ENCODE measurements around the gene VAMP2. TPM values are rescaled to one million over a fixed set of nuclear protein-coding genes. Genes with fewer than 3 reads are reported as not detected.

VAMP2 gene
- total and polyA plus RNA-seq, 9 of the 15 experiments (the other 6 are each of a cell fraction or from before 2014, with no cell fraction given): 2.3 to 31.8 (median 6.0) TPM

DNA sequence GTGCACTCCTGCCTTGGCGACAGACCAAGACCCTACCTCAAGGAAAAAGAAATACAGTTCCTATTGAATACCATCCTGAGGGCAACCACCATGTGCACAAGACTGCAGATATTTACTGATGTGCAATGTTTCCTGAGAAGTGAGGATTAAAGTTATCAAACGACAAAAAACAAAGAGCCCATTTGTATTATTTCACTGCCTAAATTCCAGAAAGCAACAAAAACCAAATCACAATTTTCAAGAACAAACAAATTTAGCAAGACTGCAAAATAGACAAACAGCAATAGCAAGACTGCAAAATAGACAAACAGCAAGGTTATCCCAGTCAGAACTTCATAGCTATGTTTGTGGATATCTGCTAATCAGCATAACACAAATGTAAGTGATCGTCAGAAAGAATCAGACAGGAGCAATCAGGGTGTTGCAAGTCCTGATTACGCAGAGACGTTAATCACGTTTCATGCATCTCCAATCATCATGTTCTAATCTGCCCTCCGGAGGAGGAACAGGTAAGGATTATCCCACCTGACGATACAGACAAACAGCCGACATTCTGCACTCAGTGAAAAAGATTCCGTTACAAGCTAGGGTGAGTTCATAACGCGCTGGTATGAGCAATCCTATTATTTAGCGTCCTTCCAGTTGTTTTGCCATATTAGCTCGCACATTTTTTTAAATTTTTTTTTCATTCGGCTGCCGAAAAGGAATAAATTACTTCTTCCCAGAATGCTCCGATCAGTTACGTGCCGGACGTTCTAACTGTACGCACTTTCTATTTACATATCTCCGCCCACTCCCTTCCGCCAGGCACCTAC, 10.5 kb upstream of the VAMP2 start (continued):
- TF ChIP-seq ZBTB12 (CRISPR knock-in tag; IDR thresholded peaks at IDR 0.05) (no peak; the same call in none of the 2 replicates), TGIF2 (CRISPR knock-in tag; IDR thresholded peaks at IDR 0.05) (no peak), HDAC8 (tag; IDR thresholded peaks at IDR 0.05) (no peak), ERF (CRISPR knock-in tag; IDR thresholded peaks at IDR 0.05) (peak; percentile 96), ZFP1 (CRISPR knock-in tag; IDR thresholded peaks at IDR 0.05) (peak; percentile 48; the same call in 1 of the 2 replicates), HDAC6 (IDR thresholded peaks at IDR 0.05; ENCODE audit: low read depth, low read length) (peak; percentile 96; the same call in 1 of the 2 replicates), CBX3 (IDR thresholded peaks at IDR 0.05; ENCODE audit: borderline replicate concordance in 1 of 2, low read length in 2 of 2) (peak in 1 of 2 experiments; percentile 94; a peak in 2 of 3 replicates), ZFPM2 (CRISPR knock-in tag; IDR thresholded peaks at IDR 0.05) (peak; percentile 95), ZC3H4 (CRISPR knock-in tag; IDR thresholded peaks at IDR 0.05; ENCODE audit: borderline replicate concordance) (peak; percentile 92), POLR2H (tag; IDR thresholded peaks at IDR 0.05; ENCODE audit: low read depth) (peak; percentile 99), CHAMP1 (IDR thresholded peaks at IDR 0.05) (peak; percentile 80), NFXL1 (CRISPR knock-in tag; IDR thresholded peaks at IDR 0.05) (peak; percentile 95), ZZZ3 (IDR thresholded peaks at IDR 0.05) (peak; percentile 74), NR2F6 (CRISPR knock-in tag; IDR thresholded peaks at IDR 0.05) (peak; percentile 92), LEF1 (IDR thresholded peaks at IDR 0.05) (peak; percentile 89)
- TF ChIP-seq, protein P1, sequence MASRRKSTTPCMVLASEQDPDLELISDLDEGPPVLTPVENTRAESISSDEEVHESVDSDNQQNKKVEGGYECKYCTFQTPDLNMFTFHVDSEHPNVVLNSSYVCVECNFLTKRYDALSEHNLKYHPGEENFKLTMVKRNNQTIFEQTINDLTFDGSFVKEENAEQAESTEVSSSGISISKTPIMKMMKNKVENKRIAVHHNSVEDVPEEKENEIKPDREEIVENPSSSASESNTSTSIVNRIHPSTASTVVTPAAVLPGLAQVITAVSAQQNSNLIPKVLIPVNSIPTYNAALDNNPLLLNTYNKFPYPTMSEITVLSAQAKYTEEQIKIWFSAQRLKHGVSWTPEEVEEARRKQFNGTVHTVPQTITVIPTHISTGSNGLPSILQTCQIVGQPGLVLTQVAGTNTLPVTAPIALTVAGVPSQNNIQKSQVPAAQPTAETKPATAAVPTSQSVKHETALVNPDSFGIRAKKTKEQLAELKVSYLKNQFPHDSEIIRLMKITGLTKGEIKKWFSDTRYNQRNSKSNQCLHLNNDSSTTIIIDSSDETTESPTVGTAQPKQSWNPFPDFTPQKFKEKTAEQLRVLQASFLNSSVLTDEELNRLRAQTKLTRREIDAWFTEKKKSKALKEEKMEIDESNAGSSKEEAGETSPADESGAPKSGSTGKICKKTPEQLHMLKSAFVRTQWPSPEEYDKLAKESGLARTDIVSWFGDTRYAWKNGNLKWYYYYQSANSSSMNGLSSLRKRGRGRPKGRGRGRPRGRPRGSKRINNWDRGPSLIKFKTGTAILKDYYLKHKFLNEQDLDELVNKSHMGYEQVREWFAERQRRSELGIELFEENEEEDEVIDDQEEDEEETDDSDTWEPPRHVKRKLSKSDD (conservative IDR thresholded peaks at IDR 0.05; ENCODE audit: low read length): peak; percentile 94
- TF ChIP-seq, protein P2, sequence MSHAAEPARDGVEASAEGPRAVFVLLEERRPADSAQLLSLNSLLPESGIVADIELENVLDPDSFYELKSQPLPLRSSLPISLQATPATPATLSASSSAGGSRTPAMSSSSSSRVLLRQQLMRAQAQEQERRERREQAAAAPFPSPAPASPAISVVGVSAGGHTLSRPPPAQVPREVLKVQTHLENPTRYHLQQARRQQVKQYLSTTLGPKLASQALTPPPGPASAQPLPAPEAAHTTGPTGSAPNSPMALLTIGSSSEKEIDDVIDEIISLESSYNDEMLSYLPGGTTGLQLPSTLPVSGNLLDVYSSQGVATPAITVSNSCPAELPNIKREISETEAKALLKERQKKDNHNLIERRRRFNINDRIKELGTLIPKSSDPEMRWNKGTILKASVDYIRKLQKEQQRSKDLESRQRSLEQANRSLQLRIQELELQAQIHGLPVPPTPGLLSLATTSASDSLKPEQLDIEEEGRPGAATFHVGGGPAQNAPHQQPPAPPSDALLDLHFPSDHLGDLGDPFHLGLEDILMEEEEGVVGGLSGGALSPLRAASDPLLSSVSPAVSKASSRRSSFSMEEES (CRISPR knock-in tag; IDR thresholded peaks at IDR 0.05): peak; percentile 48; the same call in 1 of the 2 replicates
